ENCODE results near the gene NUFIP1.

GRCh38 chr13:44974056-44974793 is 15.0 kb downstream of the NUFIP1 start:
- TF ChIP-seq CTCF (IDR thresholded peaks at IDR 0.05): no peak
- no peak for TF ChIP-seq POLR2A (IDR thresholded peaks at IDR 0.05)
- TF ChIP-seq POLR2AphosphoS5 (IDR thresholded peaks at IDR 0.05): no peak

All from breast epithelium (tissue), 3 donors.